ENCODE data around the gene TBC1D22A.

TBC1D22A gene

GRCh38 chr22:47038206-47038835 is 275.9 kb downstream of the TBC1D22A start:
- Histone ChIP-seq H3K4me3 (ENCODE audit: low read length) (no peak overlapping the region), H3K9ac (ENCODE audit: low read length) (no peak overlapping the region), H3K27ac (ENCODE audit: low read length) (no peak overlapping the region)

GRCh38 chr22:47039356-47039755 is 276.9 kb downstream of the TBC1D22A start:
- H3K27me3 ChIP-seq (ENCODE audit: low read depth, low read length), result no peaks in the 10 kb centered on the region
- H2AFZ ChIP-seq (ENCODE audit: low read depth, low read length), result no peak overlapping the region
- no peaks in the 10 kb centered on the region for H3K9me3 ChIP-seq (ENCODE audit: insufficient read depth, low read length)
- no peak overlapping the region for H3K9ac ChIP-seq (ENCODE audit: low read length)
- H3K4me2 ChIP-seq (ENCODE audit: low read length), result no peak overlapping the region
- TF ChIP-seq EZH2phosphoT487 (IDR thresholded peaks at IDR 0.05; ENCODE audit: low read depth) (no peak), CTCF (IDR thresholded peaks at IDR 0.05; ENCODE audit: low read depth, low read length) (no peak)
- 0 out of 2 replicates have a peak, but pooled peaks cover 3% of the 10 kb centered on the region for H3K4me1 ChIP-seq (ENCODE audit: low read length)
- peaks cover 86% of the 10 kb centered on the region for H4K20me1 ChIP-seq (ENCODE audit: insufficient read depth, low read length)
- no peak overlapping the region for H3K27ac ChIP-seq (ENCODE audit: low read length)
- peaks cover 18% of the 10 kb centered on the region for H3K36me3 ChIP-seq (replicated peaks; ENCODE audit: low read depth, low read length)
- 0 out of 2 replicates have a peak, but pooled peaks cover 5% of the 10 kb centered on the region for H3K79me2 ChIP-seq (ENCODE audit: low read length)
- H3K4me3 ChIP-seq (ENCODE audit: low read length), result no peak overlapping the region

More at GRCh38 chr22:47038206-47038835, 275.9 kb downstream of the TBC1D22A start:
- Histone ChIP-seq H3K4me2 (ENCODE audit: low read length) (no peak overlapping the region), H4K20me1 (ENCODE audit: insufficient read depth, low read length) (peaks cover 86% of the 10 kb centered on the region), H2AFZ (ENCODE audit: low read depth, low read length) (no peak overlapping the region), H3K4me1 (ENCODE audit: low read length) (no peaks in the 10 kb centered on the region), H3K36me3 (replicated peaks; ENCODE audit: low read depth, low read length) (peaks cover 18% of the 10 kb centered on the region), H3K9me3 (ENCODE audit: insufficient read depth, low read length) (no peaks in the 10 kb centered on the region), H3K79me2 (ENCODE audit: low read length) (0 out of 2 replicates have a peak, but pooled peaks cover 5% of the 10 kb centered on the region), H3K27me3 (ENCODE audit: low read depth, low read length) (no peaks in the 10 kb centered on the region)
- TF ChIP-seq EZH2phosphoT487 (IDR thresholded peaks at IDR 0.05; ENCODE audit: low read depth) (no peak), CTCF (IDR thresholded peaks at IDR 0.05; ENCODE audit: low read depth, low read length) (no peak)

GRCh38 chr22:47040486-47041270 is 278.2 kb downstream of the TBC1D22A start:
- TF ChIP-seq CTCF (IDR thresholded peaks at IDR 0.05; ENCODE audit: low read depth, low read length) (no peak), EZH2phosphoT487 (IDR thresholded peaks at IDR 0.05; ENCODE audit: low read depth) (no peak)
- H2AFZ ChIP-seq (ENCODE audit: low read depth, low read length), result no peak overlapping the region
- 0 out of 2 replicates have a peak, but pooled peaks cover 5% of the 10 kb centered on the region for H3K79me2 ChIP-seq (ENCODE audit: low read length)
- H3K4me3 ChIP-seq (ENCODE audit: low read length), result no peak overlapping the region
- no peaks in the 10 kb centered on the region for H3K9me3 ChIP-seq (ENCODE audit: insufficient read depth, low read length)
- no peak overlapping the region for H3K4me2 ChIP-seq (ENCODE audit: low read length)
- H3K27me3 ChIP-seq (ENCODE audit: low read depth, low read length), result no peaks in the 10 kb centered on the region
- no peak overlapping the region for H3K27ac ChIP-seq (ENCODE audit: low read length)
- H3K9ac ChIP-seq (ENCODE audit: low read length), result no peak overlapping the region
- 0 out of 2 replicates have a peak, but pooled peaks cover 3% of the 10 kb centered on the region for H3K4me1 ChIP-seq (ENCODE audit: low read length)
- H3K36me3 ChIP-seq (replicated peaks; ENCODE audit: low read depth, low read length), result peaks cover 13% of the 10 kb centered on the region
- H4K20me1 ChIP-seq (ENCODE audit: insufficient read depth, low read length), result peaks cover 86% of the 10 kb centered on the region

All from OCI-LY3 (cell line).